Ishikawa (cell line): ENCODE measurements around the gene OPCML.

ENCODE experiments used
- CEBPB ChIP-seq: IDR thresholded peaks from 2 replicates; pipeline ENCODE4 v1.6.1; 2012
- CREB1 ChIP-seq: IDR thresholded peaks from 2 replicates; pipeline ENCODE4 v1.6.1; 2012; ENCODE audit warnings: low read depth
- EGR1 ChIP-seq: IDR thresholded peaks from 2 replicates; pipeline ENCODE4 v1.6.1; 2012
- EP300 ChIP-seq: IDR thresholded peaks from 2 replicates; pipeline ENCODE4 v1.6.1; 2012; ENCODE audit warnings: borderline replicate concordance
- FOXM1 ChIP-seq: IDR thresholded peaks from 2 replicates; pipeline ENCODE4 v1.6.1; 2012; ENCODE audit warnings: low read depth, borderline replicate concordance
- MAX ChIP-seq: IDR thresholded peaks from 2 replicates; pipeline ENCODE4 v1.6.1; 2012
- NFIC ChIP-seq: IDR thresholded peaks from 2 replicates; pipeline ENCODE4 v1.6.1; 2012
- RAD21 ChIP-seq: IDR thresholded peaks from 2 replicates; pipeline ENCODE4 v1.6.1; 2012; ENCODE audit warnings: low read depth
- REST ChIP-seq: IDR thresholded peaks from 2 replicates; pipeline ENCODE4 v1.6.1; 2012; ENCODE audit warnings: low read depth, mild to moderate bottlenecking
- TAF1 ChIP-seq: IDR thresholded peaks from 2 replicates; pipeline ENCODE4 v1.6.1; 2012; ENCODE audit warnings: low read depth, mild to moderate bottlenecking
- TCF12 ChIP-seq: IDR thresholded peaks from 2 replicates; pipeline ENCODE4 v1.6.1; 2012; ENCODE audit warnings: low read depth
- TEAD4 ChIP-seq: IDR thresholded peaks from 2 replicates; pipeline ENCODE4 v1.6.1; 2012
- USF1 ChIP-seq: IDR thresholded peaks from 2 replicates; pipeline ENCODE4 v1.6.1; 2012
- YY1 ChIP-seq: IDR thresholded peaks from 2 replicates; pipeline ENCODE4 v1.6.1; 2012; ENCODE audit warnings: low read depth
- ZBTB7A ChIP-seq: IDR thresholded peaks from 2 replicates; pipeline ENCODE4 v1.6.1; 2012; ENCODE audit warnings: low read depth

OPCML gene

GRCh38 chr11:133070021-133070713 lies 462.1 kb downstream of the OPCML start:
- TF ChIP-seq CEBPB (no peak), ZBTB7A (no peak), TCF12 (no peak), EP300 (no peak), EGR1 (no peak), NFIC (no peak), FOXM1 (no peak), CREB1 (no peak), YY1 (no peak), RAD21 (no peak), MAX (no peak), USF1 (no peak), TAF1 (no peak), REST (no peak), TEAD4 (no peak)

- TF ChIP-seq USF1 (no peak), TAF1 (no peak), RAD21 (no peak), CEBPB (no peak), FOXM1 (no peak), TCF12 (no peak), TEAD4 (no peak), NFIC (no peak), EP300 (no peak), REST (no peak), MAX (no peak), EGR1 (no peak)
Observed at GRCh38 chr11:133065847-133066485, 466.3 kb downstream of the OPCML start.

GRCh38 chr11:133064961-133065360 lies 467.3 kb downstream of the OPCML start:
- TF ChIP-seq TCF12 (no peak), TAF1 (no peak), MAX (no peak), NFIC (no peak), USF1 (no peak), CEBPB (no peak), EP300 (no peak), ZBTB7A (no peak)

- TF ChIP-seq EGR1 = no peak
- TF ChIP-seq RAD21 = 0 out of 2 replicates have a peak, but pooled peaks have one; percentile 5
Observed at GRCh38 chr11:133064152-133064877, 468.0 kb downstream of the OPCML start.

GRCh38 chr11:133058501-133058900 lies 473.8 kb downstream of the OPCML start:
- TF ChIP-seq USF1 (no peak), RAD21 (no peak), TEAD4 (no peak), EGR1 (no peak)
